ENCODE results near the gene CDK11A.

CDK11A gene

GRCh38 chr1:1658583-1659549 is 65.3 kb downstream of the CDK11A start, which contains the start of gene CDK11B:
TSS of gene CDK11B (minus strand) at chr1:1659004. CDS start at chr1:1657485, 1,519 bp downstream.
- DNase-seq = peak; percentile 94

All from activated T-cell treated with anti-CD3 and anti-CD28 coated beads, Interleukin-2, amount 50 U/mL, for 1 hour (primary cell).